Inflammatory macrophage treated with lipopolysaccharide for 4 hours (primary cell): ENCODE results near the gene ATG2B.

Source experiments
- DNase-seq: peaks from one replicate; pipeline ENCODE4 v3.0.0-alpha.2; 2020

Gene ATG2B

DNA sequence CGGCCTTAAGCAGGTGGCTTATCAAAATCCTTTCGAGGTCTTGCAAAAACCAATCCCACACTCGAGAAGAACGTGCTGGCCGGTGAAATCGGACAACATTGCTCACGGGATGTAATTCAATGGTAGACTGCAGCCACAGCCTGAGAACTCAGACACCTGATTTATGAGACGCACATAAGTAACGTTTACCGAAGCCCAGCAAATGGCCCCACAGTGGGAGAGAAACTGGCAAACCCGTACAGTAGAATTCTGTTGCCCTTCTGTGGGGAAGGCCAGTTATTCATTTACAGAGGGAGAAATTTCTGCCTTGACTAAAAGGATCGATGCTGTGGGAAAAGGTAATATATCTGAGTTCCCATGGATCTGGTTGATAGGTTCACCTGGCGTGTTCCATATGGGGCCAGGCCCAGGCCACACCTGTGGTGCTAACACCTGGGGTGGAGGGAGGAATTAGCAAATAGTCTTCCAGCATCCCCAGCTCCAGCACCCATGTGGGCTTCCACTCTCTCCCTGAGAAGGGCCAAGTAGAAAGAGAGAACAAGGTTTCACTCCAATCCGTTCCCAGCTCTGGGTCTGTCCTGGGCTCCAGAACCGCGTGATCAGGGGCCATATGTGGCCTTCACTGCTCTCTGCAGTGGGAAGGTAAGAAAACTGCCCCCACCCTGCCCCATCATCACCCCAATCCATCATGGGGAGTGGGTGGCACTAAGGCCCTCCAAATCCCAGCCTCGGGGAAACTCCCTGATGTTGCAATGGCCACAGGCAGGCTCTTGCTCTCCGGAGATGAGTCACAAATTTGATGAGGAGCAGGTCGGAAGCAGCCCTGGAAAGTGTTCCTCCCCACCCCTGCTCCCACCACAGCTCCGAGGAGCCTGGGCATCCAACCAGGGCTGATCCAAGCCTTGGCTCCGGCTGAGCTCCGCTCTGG lies 94.4 kb downstream of the ATG2B start:
- no peak for DNase-seq

GRCh38 chr14:96267916-96268315 lies 95.2 kb downstream of the ATG2B start:
- no peak for DNase-seq

DNA sequence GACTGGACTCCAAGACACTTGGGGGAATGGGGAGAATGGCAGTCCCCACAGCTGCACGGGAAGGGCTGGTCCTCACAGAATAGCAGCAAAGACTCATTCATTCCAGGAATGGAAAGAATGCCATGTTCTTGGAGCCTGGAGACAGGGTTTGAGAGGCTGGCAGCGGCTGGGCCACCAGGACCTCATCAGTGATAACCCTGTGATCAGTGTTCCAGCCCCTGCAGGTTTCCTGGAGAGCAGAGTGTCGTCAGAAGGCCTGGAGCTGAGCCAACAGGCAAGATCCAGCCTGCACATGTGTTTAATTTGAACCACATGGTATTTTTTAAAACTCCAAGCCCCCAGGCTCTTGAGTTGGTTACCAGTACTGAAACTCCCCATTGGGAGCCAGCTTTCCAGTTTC lies 95.8 kb downstream of the ATG2B start:
- DNase-seq, result no peak

GRCh38 chr14:96265383-96266095 lies 97.6 kb downstream of the ATG2B start:
- no peak for DNase-seq

GRCh38 chr14:96264853-96265252 lies 98.3 kb downstream of the ATG2B start:
- DNase-seq, result no peak

DNA sequence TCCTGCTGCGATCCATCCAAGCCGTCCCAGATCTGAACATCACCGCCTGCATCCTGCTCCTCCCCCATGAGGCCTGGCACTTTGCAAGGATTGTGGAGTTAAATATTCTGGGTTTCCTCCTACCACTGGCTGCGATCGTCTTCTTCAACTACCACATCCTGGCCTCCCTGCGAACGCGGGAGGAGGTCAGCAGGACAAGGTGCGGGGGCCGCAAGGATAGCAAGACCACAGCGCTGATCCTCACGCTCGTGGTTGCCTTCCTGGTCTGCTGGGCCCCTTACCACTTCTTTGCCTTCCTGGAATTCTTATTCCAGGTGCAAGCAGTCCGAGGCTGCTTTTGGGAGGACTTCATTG lies 99.0 kb downstream of the ATG2B start:
- no peak for DNase-seq

GRCh38 chr14:96263347-96264199 lies 99.6 kb downstream of the ATG2B start:
- no peak for DNase-seq

GRCh38 chr14:96261772-96262655 lies 101.1 kb downstream of the ATG2B start:
- DNase-seq, result no peak

GRCh38 chr14:96261053-96261452 lies 102.1 kb downstream of the ATG2B start:
- no peak for DNase-seq

DNA sequence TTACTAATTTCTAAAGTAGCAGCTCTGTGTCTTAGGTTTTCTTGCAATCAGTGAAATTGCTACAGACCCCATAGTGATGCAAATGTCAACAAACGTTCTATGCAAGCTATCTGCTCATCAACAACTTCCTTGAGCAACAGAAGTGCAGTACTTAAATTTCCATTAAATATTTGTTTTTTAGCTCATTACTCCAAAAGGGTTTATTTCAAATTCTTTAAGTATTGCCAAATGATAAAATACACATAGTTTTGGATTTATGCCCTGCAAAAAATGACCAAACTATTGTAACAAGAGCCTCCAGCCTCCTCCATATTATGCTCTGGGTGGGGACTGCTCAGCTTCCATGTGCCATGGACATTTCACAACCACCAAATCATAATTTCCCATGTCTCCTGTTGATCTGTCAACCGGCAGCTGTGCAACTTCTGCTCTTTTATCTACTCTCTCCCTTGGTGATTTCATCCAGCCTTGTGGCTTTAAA lies 102.8 kb downstream of the ATG2B start:
- DNase-seq, result peak; percentile 4

GRCh38 chr14:96257900-96258299 lies 105.2 kb downstream of the ATG2B start:
- DNase-seq, result no peak

DNA sequence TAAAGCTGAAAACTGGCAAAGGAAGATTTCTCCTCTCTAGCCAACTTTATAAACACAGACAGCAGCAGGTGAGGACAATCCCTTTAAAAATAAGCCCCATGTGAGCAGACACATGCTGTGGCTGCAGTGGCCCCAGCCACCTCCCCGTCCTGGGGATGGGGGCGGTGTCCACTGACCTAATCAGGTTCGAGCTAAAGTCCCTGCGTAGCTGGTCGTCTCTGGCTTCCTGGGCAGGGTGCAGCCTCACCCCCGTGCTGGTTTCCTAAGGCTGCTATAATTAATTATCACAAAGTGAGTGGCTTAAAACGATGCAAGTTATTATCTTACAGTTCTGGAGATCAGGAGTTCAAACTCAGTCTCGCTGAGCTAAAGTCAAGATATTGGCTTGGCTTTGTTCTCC lies 106.1 kb downstream of the ATG2B start:
- no peak for DNase-seq

DNA sequence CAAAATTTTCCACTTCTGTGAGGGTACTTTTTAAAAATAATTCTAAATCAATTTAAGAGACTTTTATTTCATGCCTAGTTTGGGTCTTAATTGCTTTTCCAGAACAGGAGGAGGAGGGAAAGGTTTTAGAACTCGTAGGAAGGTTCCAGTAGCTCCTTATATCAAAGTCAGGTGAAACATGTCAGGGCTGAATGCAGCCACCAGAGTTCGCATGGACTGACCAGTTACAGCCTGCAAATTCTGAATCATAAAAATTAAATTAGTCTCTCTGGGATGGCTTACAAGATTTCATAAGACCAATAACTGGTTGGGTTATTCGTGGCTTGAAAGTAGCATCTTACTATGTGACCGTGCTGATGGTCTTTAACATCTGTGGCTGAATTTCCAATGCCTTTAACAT lies 106.7 kb downstream of the ATG2B start:
- no peak for DNase-seq

DNA sequence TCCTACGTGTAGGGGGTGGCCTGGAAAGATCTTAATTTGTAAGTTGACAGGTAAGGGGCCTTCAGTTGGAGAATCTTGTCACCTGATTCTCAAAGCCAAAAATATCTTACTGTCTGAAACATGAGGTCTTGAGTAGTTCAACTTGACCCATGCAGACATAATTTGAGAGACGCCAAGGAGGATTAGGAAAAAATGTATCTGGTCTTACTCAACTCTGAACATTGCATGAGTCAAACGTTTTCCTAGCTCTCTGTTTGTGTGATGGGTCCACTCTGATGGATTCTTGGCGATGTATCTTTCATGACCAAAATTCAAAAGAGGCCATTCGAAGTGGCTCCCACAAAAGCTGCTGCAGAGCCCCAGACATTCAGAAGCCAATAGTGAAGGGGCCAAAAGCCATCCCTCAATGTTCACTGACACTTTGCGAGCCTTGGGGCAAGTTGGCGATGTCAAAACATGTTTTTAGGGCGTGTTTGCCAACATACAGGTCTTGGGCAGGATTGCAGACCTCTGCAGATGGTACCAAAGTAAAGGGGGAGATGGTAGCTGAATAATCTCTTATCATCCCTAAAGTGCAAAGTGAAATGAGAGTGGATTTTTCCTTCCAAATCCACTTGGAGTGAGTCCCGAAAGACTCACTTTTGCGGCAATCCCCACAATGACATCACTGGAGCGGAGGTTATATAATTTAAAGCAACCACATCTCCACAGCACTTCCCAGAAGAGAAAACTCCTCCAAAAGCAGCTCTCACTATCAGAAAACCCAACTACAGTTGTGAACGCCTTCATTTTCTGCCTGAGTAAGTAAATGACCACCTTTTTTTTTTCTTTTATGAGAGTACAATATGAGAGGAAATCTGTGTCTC lies 107.4 kb downstream of the ATG2B start, which contains the start of gene BDKRB1:
Gene BDKRB1, plus strand, starts transcription at position 710 of the 866 bp plus-strand sequence. CDS start 7,473 bp downstream, outside the sequence.
- DNase-seq, result no peak

DNA sequence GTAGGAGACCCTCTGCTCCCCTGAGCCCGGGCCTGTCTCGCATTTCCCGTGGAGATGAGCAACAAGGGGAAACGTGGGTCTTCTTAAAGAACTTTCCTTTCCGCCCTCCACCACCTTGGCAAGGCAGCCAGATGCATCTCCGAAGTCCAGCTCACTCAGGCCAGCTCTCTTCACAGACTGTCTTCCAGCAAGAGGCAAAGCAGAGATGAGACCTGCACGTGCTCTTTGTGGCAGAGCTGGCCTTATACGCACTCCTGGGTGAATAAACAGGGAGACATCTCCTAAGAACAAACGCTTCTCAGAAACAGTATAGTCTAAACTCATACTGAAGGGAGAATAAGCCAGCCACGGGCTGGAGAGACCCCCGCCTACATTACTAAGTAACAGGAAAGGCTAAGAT lies 108.5 kb downstream of the ATG2B start:
- DNase-seq, result no peak

DNA sequence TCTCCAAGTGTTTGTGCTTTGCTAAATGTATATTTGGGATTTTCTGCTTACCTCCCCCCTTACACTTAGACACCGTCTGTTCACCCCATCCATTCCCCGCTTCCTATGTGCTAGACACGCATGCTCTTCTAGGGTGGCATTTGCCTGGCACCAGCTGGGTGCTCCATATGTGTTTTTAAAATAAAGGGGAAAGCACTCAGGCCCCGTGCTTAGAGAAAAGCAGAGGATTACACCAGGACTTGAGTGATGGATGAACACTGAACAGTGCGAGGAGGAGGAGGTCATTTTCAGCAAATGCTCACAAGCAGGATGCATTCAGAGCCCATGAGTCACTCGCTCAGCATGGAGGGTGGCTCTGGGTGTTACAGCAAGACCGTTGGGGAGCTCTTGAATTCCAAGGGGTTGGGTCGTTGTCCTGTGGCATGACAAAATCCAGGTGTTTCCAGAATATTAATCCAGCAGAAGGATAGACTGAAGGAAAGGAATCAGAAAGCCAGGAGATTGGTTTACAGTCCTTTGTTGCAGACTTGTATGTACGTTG lies 110.1 kb downstream of the ATG2B start:
- DNase-seq, result no peak

- no peak for DNase-seq
Observed at GRCh38 chr14:96252323-96252998, 110.7 kb downstream of the ATG2B start.

GRCh38 chr14:96251656-96252155 lies 111.4 kb downstream of the ATG2B start:
- no peak for DNase-seq

DNA sequence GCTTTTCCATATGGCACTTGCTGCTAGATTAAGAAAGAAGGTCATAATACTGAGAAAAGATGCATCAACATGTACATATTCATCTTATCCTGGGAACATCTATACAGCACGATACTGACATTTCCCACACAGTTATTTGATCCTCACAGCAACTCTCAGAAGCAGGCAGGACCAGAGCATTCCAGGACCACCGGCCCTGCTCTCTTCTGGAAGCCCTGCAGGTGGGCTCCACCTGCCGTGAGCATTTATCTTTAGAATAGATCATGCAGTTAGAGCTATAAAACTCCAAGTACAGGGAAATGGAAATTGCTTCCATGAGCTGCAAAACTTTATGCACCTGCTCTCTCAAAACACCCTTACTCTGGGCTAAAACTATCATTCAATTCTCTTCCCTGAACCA lies 112.7 kb downstream of the ATG2B start:
- no peak for DNase-seq

- DNase-seq, result peak; percentile 89
Observed at GRCh38 chr14:96249029-96249428, 114.1 kb downstream of the ATG2B start.
